ENCODE data around the gene CTIF.

Gene CTIF

DNA sequence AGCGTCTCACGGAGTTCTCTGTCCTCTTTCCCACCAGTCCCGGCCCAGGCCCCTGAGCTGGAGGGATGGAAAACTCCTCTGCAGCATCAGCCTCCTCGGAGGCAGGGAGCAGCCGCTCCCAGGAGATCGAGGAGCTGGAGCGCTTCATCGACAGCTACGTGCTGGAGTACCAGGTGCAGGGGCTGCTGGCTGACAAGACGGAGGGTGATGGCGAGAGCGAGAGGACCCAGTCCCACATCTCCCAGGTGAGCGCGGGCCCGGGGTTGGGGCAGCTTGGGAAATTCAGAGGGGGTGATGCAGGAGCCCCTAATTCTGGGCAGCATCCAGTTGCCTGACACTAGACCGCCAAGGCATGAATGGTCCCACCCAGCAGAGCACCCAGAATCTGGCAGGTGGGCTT, 80.7 kb downstream of the CTIF start:
- no peak for DNase-seq (ENCODE audit: low read depth, low spot score)

DNA sequence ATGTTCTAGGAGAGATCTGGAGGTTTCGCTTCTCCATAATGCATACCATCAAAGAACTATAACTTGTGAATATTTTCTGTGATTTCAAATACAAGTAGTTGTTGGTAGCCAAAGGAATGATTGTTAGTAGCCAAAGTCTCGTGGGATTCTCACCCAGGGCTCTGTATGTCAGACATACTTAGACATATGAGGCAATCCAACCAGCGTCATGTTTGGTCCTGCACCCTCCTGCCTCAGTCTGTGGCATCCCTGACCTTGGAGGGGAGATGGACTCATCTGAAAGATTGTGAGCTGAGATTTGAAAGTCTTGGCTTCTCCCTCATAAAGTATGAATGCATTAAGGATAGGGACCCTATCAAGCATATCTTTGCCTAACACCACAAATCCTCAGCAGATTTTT, 81.2 kb downstream of the CTIF start:
- no peak for DNase-seq (ENCODE audit: low read depth, low spot score)

DNA sequence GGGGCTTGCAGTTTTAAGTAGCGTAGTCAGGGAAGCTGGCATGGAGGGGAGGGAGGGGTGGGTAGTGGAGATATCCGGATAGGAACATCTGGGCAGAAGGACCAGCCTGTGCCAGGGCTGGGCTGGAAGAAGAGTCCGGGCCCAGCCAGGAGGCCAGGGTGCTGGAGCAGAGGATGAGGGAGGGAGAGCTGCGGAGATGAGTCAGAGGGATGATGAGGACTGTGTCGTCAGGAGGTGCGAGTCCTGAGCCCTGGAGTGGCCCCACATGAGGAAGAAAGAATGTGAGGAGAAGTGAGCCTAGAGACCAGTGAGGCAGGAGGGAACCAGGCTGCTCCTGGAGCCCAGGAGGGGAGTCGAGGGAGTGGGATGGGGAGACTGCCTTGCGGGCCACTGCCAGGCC, 82.4 kb downstream of the CTIF start:
- DNase-seq (ENCODE audit: low read depth, low spot score), result no peak

DNA sequence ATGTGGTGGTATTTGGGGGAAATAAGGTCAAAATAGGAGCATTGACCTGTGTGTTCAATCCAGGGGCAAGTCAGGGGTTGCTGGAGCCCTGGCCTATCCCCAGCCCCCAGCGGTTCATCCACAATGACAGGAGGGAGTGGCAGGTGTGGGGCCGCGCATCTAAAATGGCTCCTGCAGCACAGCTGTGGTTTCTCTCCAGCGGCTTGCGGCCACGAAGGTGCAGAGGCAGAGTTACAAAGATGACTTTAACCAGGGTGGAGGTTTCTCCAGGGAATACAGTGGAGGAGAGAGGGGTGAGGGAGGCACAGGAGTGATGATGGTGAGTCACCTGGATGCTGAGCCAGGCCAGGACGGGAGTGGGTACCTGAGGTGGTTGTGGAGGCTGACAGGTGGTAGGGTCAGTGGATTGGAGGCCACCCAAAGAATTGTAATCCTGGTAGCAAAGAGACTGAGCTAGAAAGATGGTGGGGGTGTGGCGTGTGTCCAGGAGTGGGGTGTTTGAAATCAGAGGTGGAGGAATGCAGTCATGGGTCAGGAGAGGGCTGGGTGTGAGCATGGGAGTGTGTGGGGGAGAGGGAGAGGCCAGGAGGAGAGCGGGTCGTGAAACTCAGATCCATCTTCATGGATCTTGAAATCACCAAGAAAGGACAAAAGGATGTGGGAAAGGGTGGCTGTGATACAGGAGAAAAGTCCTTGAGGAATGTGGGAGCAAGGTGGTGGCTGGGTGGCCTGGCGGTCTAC, 83.2 kb downstream of the CTIF start:
- no peak for DNase-seq (ENCODE audit: low read depth, low spot score)

DNA sequence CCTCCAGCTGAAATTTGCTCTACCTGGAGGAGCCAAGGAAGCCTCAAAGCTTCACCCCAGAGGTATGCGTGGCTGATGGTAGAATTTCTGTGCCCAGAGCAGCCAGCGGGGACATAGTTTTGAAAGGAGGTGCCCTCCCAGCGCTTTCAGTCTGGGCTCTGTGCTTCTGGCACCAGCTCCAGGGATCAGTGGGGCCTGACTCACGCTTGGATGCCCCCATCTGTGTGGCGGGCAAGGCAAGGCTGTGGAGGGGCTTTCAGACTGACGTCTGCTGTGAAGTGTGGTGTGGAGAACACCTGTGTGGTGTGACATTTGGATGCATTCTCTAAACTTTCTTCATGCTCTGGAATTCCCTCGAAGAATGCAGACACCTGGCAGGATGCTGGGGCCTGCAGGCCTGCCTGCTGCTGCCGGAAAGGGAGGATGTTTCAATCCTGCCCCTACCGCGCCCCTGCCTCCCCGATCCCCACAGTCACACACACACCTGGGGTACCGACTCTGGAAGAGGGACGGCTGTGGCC, 84.1 kb downstream of the CTIF start:
- DNase-seq (ENCODE audit: low read depth, low spot score), result no peak

DNA sequence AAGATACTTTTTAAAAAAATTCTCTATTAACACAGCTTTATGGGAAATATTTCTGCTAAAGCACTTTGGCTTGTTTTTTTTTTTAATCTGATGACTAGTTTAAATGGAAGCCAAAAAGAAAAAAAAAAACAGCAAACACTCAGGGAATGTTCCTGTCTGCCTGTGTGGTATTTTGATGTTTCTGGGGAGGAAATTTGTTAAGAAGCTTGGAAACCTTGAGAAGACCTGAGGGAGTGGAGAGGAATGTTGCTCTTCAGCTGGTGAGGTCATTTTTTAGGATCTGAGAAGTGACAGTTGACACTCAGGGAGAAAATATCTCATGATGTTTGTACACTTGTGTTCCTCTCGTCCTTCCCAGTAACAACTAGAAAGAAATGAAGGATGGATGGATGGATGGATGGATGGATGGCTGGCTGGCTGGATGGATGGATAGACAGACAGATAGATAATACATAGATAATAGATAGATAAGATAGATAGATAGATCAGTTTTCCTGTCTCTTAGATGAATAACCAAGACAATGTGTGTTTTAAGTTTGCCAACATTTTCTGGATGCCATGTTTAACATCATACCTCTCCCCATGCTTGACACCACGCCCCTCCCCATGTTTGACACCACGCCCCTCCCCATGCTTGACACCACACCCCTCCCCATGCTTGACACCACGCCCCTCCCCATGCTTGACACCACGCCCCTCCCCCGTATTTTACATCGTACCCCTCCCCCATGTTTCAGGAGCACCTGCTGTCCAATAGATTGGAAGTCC, 84.8 kb downstream of the CTIF start:
- DNase-seq (ENCODE audit: low read depth, low spot score), result no peak

DNA sequence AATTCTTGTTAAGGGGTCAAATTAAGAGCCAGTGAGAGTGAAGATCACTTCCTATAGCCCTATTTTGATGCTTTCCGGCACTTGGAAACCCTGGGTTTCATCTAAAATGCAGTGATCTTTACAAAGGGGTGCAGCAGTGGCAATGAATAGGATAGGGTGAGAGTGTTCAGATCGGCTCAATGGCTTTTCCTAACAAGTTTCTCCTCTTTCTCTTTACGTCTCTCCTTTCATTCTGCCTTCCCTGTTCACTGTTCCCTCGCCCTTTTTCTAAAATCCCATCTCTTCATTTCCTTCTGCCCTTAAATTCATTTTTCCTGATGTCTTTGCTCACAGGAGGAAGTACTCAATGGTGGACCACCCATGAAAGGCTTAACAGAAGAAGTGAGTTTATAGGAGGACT, 86.0 kb downstream of the CTIF start:
- no peak for DNase-seq (ENCODE audit: low read depth, low spot score)

DNA sequence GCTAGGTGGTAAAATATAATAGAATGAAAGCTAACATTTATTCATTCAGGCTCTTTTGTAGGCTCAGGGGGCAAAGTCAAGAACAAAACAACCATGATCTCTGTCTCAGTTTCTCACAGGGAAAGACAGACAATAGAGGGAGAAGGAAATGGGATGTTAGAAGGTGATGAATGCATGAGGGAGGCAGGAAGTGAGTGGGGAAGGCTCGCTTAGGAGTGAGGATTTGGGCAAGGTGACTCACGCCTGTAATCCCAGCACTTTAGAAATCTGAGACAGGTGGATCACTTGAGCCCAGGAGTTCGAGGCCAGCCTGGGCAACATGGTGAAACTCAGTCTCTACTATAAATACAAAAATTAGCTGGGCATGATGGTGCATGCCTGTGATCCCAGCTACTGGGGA, 88.4 kb downstream of the CTIF start:
- DNase-seq (ENCODE audit: low read depth, low spot score), result no peak

DNA sequence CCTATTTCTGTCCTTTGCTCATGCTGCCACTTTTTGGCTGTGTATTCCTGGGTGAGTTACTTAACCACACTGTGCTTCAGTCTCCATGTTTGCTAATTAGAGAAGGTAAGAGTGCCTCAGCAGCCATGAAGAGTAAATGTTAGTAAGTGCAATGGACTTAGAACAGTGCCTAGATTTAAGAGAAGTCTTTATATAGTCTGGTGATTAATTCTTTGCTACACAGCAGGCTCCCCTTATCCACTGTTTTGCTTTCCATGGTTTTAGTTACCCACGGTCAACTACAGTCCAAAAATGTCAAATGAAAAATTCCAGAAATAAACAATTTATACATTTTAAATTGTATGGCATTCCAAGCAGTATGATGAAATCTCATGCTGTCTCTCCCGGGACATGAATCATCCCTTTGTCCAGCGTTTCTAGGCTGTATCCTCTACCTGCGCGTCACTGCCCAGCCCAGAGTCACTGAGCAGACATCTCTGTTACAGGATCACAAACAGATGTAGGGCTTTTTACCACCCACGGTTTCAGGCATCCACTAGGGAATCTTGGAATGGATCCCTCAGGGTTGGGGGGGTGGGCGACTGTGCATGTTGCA, 91.0 kb downstream of the CTIF start:
- peak; percentile 96 for DNase-seq (ENCODE audit: low read depth, low spot score)

DNA sequence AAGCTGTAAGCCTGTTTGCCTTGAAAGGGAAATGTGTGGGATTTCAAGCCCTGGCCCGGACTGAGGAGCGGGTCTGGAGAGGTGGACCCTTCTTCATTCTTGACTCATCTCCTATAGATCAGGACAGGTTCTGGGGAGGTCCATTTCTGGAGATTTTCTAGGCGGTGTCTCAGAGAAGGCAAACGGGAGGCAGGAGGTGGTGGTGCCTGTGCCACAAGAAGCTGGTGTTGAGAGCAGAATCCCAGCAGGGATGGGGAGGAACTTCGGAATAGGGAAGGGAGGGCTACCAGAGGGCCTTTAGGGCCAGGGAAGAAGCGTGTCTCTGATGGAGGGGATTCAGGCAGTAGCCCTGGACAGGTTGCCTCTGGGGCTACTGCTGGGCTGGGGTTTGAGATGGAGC, 93.0 kb downstream of the CTIF start:
- no peak for DNase-seq (ENCODE audit: low read depth, low spot score)

DNA sequence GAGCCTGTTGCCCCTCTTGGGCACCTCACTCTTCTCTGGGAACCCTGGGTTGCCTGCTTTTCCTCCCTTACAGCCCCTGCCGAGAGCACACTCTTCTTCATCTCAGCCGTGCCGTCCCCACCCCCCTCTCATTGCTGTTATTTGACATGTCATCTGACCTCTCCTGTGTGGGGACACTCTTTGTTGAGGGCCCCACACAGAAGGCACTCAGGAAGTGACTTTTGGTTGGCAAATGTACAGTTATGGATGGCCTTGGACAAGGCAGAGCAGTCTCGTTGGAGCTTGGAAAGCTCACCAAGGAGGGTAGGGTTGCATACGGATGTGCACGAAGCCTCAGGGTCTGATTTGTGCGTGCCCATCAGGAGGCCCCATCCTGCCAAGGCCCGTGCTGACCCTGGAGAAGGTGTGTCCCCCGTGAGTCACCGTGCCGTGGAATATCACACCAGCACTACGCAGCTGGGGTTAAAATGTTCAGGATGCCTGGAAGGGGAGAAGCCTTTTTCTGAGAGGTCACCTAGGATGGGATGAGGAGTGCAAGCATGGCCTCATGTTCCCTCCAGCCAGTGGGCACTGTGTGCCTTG, 93.9 kb downstream of the CTIF start:
- no peak for DNase-seq (ENCODE audit: low read depth, low spot score)

DNA sequence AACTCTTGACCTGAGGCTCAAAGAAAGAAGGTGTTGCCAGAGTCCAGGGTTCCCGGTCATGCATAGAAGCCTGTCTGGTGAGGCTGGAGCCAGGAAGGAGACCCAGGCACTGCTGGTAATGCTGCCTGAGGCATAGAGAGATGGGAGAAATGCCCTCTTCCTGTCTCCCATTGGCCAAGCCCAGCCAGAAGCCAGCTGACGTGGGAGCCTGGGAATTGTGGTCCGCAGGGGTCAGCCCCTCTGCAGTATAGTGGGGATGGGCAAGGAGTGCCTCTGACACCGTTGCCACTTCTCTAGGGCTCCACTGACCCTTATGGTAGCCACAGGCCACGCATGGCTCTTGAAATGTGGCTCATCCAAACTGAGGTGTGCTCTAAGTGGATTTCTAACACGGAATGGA, 95.7 kb downstream of the CTIF start:
- DNase-seq (ENCODE audit: low read depth, low spot score), result no peak

DNA sequence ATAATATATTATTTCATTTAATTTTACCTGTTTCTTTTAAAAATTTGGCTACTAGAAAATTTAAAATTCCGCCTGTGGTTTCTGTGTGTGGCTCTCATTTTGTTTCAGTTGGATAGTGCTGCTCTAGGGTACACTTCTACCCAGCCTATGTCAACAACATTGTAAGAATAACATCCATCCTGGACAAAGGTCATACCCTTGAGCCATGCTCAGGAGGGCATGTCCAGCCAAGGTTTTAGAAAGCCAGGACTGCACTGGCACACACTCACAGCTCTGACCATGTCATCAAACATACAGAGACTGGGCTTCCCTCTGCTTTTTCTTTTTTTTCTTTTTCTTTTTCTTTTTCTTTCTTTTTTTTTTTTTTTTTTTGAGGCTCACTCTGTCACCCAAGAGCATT, 96.1 kb downstream of the CTIF start:
- DNase-seq (ENCODE audit: low read depth, low spot score), result no peak

DNA sequence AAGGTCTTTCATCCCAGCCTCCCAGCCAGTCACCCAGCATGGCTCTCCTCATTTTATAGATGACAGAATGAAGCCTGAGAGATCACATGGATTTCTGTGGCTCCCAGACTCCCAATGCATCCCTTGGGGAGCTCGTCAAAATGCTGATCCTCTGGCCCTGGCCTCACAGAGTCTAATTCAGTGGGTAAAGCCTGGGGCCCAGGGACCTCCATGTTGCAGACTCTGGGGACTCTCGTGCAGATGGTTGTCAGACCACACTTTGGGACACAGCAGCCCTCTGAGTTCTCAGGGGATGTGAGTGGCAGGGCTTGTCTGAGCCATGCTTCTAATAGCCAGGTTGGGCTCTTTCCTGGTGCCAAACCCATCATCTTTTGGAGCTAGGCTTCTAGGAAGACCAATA, 97.0 kb downstream of the CTIF start:
- no peak for DNase-seq (ENCODE audit: low read depth, low spot score)

DNA sequence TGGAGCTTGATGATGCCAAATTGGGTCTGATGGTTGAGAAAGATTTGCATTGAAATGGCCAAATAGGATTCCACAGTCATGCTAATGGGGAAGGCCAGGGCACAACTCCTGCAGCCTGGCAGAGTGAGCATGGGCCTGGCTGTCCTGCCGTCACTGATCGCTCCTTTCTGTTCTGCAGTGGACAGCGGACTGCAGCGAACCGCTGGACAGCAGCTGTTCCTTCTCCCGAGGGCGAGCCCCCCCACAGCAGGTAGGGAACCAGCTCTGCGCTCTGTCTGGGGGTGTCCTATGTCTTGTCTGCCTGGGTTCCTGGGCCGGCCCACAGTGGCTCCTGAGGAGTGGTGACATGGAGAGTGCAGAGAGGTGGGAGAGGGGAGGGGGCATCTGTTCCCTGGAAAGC, 97.6 kb downstream of the CTIF start:
- DNase-seq (ENCODE audit: low read depth, low spot score), result no peak

DNA sequence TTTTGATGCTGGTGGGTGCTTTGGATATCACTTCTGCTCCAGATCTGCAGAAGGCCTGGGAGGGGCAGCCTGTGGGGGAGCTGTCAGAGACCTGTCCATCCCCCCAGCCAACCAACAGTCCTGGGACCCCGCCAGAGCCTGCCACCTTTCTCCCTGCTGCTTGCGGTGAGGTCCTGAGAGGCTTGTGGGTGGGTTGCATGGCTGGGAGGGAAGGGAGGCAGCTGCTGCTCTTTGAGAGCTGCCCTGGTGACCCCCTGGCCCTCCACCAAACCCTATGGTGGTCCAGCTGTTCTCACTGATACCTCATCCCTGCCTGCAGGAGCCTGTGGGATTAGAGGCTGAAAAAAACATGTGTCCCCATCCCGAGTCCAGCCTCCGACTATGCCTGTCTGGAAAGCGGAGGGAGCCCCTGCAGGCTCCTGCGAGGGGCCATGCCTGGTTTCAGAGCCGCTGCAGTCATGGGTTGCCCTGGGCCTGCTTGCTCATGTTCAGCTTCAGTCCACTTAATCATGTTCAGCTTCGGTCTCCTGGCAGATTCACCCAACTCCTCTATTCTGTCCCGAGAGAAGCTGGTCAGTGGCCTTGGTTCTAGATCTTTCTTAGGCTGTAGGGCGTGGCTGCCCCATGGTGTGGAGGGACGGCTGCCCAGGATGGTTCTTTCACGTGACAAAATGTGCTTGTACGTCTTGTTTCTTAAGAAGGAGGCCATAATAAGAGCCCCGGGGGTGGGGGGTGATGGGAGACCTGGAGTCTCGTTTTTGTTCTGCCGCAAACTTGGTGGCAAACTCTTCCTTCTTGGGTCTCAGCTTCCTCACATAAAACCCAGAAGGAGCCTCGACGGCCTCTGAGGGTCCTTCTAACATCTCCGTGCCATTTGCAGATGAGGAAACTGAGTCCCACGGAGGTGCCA, 98.5 kb downstream of the CTIF start:
- DNase-seq (ENCODE audit: low read depth, low spot score), result no peak

DNA sequence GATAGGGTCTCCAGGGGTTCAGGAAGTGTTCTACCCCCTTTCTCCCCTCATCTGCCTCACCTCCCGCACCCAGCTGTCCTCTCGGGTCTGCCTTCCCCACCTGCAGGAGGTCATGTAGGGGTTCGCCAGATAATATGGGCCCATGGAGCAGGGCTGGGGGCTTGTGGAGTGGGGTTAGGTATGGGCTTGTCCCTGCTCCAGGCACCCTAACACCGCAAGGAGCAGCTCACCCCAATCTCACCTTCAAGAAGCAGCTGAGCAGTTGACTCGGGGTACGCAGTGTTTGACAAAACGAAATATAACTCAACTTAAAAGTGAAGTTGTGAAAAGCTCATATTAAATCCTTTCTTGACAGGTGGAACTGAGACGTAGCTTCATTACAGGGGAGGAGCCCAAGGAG, 99.6 kb downstream of the CTIF start:
- DNase-seq (ENCODE audit: low read depth, low spot score), result no peak

DNA sequence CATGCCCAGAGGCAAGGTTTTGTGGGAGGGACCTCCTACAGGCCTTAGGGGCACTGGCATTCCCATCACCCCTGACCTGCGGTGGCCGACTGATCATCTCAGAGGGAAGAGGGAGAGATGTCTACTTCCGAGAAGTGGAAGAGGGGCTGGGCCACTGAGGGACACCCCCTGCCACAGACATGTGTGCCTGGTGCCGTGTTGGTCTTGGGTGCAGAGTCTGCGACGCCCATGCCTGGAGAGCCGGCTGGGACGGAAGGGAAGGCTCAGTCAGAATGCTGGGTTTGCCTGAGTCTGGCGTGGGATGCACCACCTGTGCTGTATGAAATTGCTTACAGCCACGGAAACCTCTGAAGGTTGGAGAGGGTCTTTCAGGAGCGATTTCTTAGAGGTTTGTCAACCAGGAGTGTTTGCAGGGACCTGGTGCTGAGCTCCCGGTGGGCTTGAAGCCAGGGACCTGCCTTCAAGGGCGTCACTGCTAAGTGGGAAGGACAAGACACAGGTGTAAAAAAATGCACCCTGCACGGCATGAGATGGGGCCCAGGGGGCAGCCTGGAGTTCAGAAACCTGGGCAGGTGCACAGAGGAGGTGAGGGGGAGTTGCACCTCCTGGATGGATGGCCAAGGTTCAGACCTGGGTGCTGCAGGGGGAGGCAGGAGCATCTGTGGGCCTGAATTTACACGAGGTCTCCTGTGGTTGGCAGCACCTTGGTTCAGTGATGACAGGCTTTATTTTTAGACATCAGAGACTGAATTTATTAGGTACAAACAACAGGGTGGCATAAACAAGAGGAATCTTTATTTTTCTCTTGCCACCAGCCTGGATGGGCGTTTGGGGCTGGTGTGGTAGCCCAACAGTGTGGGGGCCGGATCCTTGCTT, 100.3 kb downstream of the CTIF start:
- no peak for DNase-seq (ENCODE audit: low read depth, low spot score)

DNA sequence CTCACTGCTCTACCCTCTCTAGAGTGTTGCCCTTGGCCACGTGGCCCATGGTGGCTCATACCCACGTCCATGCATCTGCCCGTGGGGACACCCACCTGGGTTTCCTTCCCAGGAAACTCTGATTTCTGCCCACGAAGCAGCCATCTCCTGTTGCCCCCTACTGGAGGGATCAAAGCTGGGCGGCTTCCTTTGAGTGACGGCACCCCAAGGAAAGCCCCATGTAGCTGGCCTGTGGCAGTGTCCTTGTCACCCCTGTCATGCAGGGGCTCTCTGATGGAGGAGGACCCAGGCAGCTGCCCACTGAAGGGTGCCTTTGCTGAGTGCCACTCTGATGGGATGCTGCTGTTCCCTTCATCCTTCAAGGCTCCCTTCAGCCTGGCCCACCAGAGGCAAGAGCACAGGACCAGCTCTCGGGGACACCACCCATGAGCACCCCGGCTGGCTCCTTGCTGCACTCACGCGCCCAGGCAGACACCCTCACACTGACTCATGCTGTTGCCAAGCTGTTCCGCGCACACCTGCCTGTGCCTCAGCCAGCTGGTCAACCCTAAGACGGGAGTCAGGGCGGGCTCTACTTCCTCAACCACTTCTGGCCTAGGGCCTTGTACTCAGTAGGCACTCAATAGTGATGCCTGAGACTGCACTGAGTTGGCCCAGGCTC, 101.1 kb downstream of the CTIF start:
- DNase-seq (ENCODE audit: low read depth, low spot score), result no peak

Data from smooth muscle cell of the brain vasculature (primary cell).